A673 (cell line): ENCODE results near the gene MTHFR. TPM values are rescaled to one million over a fixed set of nuclear protein-coding genes. Genes with fewer than 3 reads are reported as not detected.

Source experiments
- BruUV-seq: library from RNA; stranded (reverse); fragments of 400-500 nt; replicated peaks from 2 replicates; lab custom pipeline; 2021; lab: Mats Ljungman, UMichigan
- CTCF ChIA-PET: fragments of 300-600 bp; sonication (Branson Sonifier 250); formaldehyde crosslinking; loops from one replicate; lab custom pipeline; 2022; ENCODE audit warnings: antibody characterized with exemption; lab: Charles Lee
- POLR2A ChIA-PET: fragments of 300-600 bp; sonication (Branson Sonifier 250); formaldehyde crosslinking; loops from one replicate; lab custom pipeline; 2022; ENCODE audit warnings: antibody characterized with exemption; ENCODE audit not compliant: low non-redundant PET; lab: Charles Lee
- DNase-seq: peaks from one replicate; pipeline ENCODE4 v3.0.0-alpha.2; 2015; ENCODE audit warnings: low spot score
- H3K27ac ChIP-seq: fragments of 200-600 bp; sonication (generic); 2 replicates; pipeline ENCODE4 v1.5.1; 2016; ENCODE audit warnings: mixed run types, low read depth, mild to moderate bottlenecking, mixed read lengths, antibody characterized with exemption, low read length; ENCODE audit not compliant: poor library complexity, severe bottlenecking
- H3K27me3 ChIP-seq: fragments of 200-600 bp; sonication (generic); replicated peaks from 2 replicates; pipeline ENCODE4 v1.6.1; 2017; ENCODE audit warnings: mixed run types, low read depth, mild to moderate bottlenecking, mixed read lengths, antibody characterized with exemption, low read length; ENCODE audit not compliant: insufficient read depth, poor library complexity
- H3K36me3 ChIP-seq: fragments of 200-600 bp; sonication (generic); 2 replicates; pipeline ENCODE4 v1.6.1; 2016; ENCODE audit warnings: mixed run types, mild to moderate bottlenecking, mixed read lengths, antibody characterized with exemption, low read length; ENCODE audit not compliant: insufficient read depth, poor library complexity, severe bottlenecking
- H3K4me1 ChIP-seq: fragments of 200-600 bp; sonication (generic); 2 replicates; pipeline ENCODE4 v1.6.1; 2017; ENCODE audit warnings: mixed run types, mild to moderate bottlenecking, mixed read lengths, antibody characterized with exemption, low read length; ENCODE audit not compliant: insufficient read depth, poor library complexity, severe bottlenecking
- H3K4me3 ChIP-seq: fragments of 200-600 bp; sonication (generic); 2 replicates; pipeline ENCODE4 v1.5.1; 2016; ENCODE audit warnings: low read depth, mixed run types, mild to moderate bottlenecking, mixed read lengths, low read length; ENCODE audit not compliant: poor library complexity, severe bottlenecking
- H3K9me3 ChIP-seq: fragments of 200-600 bp; sonication (generic); 2 replicates; pipeline ENCODE4 v1.6.1; 2016; ENCODE audit warnings: mixed run types, low read depth, mild to moderate bottlenecking, mixed read lengths, antibody characterized with exemption, low read length; ENCODE audit not compliant: poor library complexity, severe bottlenecking
- CTCF ChIP-seq: fragments of 300-800, 200-600 bp; sonication (generic); conservative IDR thresholded peaks from 2 replicates; pipeline ENCODE4 v1.5.1; 2017; ENCODE audit warnings: low read depth, mild to moderate bottlenecking, antibody characterized with exemption, low read length, moderate library complexity, mixed read lengths
- EZH2 ChIP-seq: fragments of 200-600 bp; sonication (generic); IDR thresholded peaks from 2 replicates; pipeline ENCODE4 v1.6.1; 2017; ENCODE audit warnings: borderline replicate concordance, low read depth, mild to moderate bottlenecking, mixed read lengths, antibody characterized with exemption, low read length; ENCODE audit not compliant: poor library complexity, severe bottlenecking
- intact Hi-C: fragments of 100-400 bp; cut with micrococcal nuclease; formaldehyde crosslinking; loops from one replicate; pipeline ENCODE4 v1.10.0; 2022; ENCODE audit not compliant: unreplicated experiment
- total RNA-seq: library from RNA; stranded (reverse); gene quantifications from 2 replicates; pipeline ENCODE4 v1.2.3, GENCODE V29; 2021

The MTHFR gene
- total RNA-seq, 1 experiment from 2014 or later = 23.3 TPM

- BruUV-seq = no TSS peak
- Histone ChIP-seq H3K27ac (peak overlapping the region; percentile 39), H3K4me1 (peaks cover 7% of the 10 kb centered on the region), H3K9me3 (no peaks in the 10 kb centered on the region), H3K36me3 (no peaks in the 10 kb centered on the region), H3K4me3 (peak overlapping the region; percentile 68), H3K27me3 (no peaks in the 10 kb centered on the region)
- peak; percentile 33 for DNase-seq
- ChIA-PET CTCF (no interaction called here), POLR2A (interaction anchor here (0.6 kb wide), 2 partner anchors 212 to 1264 kb away, joined by 4 to 8 read pairs; no protein-coding TSS in a partner anchor)
- TF ChIP-seq EZH2 = no peak
- no peak for TF ChIP-seq CTCF
- intact Hi-C loops = no loop called here
Measured at GRCh38 chr1:11736746-11737639, 68.8 kb downstream of the MTHFR start.

- peaks cover 16% of the 10 kb centered on the region for H3K4me1 ChIP-seq
- TF ChIP-seq EZH2 (no peak), CTCF (no peak)
- no peaks in the 10 kb centered on the region for H3K27me3 ChIP-seq
- intact Hi-C loops = no loop called here
- H3K27ac ChIP-seq = peak within 1 kb of the TSS; percentile 39
- POLR2A ChIA-PET = interaction anchor here (0.5 to 0.6 kb wide), 2 partner anchors 10 to 211 kb away, joined by 3 to 8 read pairs; no protein-coding TSS in a partner anchor
- no peaks in the 10 kb centered on the region for H3K36me3 ChIP-seq
- CTCF ChIA-PET = interaction anchor here (1.0 kb wide), 1 partner anchor 15 kb away, joined by 4 read pairs; no protein-coding TSS in a partner anchor
- DNase-seq = peak; percentile 93
- H3K4me3 ChIP-seq = peak within 1 kb of the TSS; percentile 68
- no peaks in the 10 kb centered on the region for H3K9me3 ChIP-seq
- no TSS peak for BruUV-seq
Measured at GRCh38 chr1:11735854-11736745, 69.7 kb downstream of the MTHFR start, which contains the start of gene AGTRAP. AGTRAP (plus strand) TSS chr1:11736136; CDS start chr1:11736209, 73 bp downstream.

Other genes with a start within 250 kb of the MTHFR start
- 0.61 TPM in 1 of 2 replicates, not detected in the other for gene FBXO2, start 151.5 kb downstream of the MTHFR start, total RNA-seq
- gene FBXO44, start 151.1 kb downstream of the MTHFR start, total RNA-seq = 19.3 and 28.2 TPM in 2 replicates
- gene FBXO6, start 141.8 kb downstream of the MTHFR start, total RNA-seq = 2.6 and 4.5 TPM in 2 replicates
- gene MAD2L2, start 124.8 kb downstream of the MTHFR start, total RNA-seq = 134 and 155 TPM in 2 replicates
- 5.5 and 6.7 TPM in 2 replicates for gene DRAXIN, start 114.3 kb downstream of the MTHFR start, total RNA-seq
- gene AGTRAP, start 69.8 kb downstream of the MTHFR start, total RNA-seq = 23.6 and 33.5 TPM in 2 replicates
- not detected in 2 replicates for gene C1orf167, start 43.8 kb downstream of the MTHFR start, total RNA-seq
- 42.0 and 48.1 TPM in 2 replicates for gene CLCN6, start 227 bp upstream of the MTHFR start, total RNA-seq
- gene NPPA, start 41.8 kb upstream of the MTHFR start, total RNA-seq = not detected in 2 replicates
- not detected in 2 replicates for gene NPPB, start 53.0 kb upstream of the MTHFR start, total RNA-seq
- gene KIAA2013, start 120.5 kb upstream of the MTHFR start, total RNA-seq = 52.4 and 53.4 TPM in 2 replicates
- gene PLOD1, start 128.8 kb upstream of the MTHFR start, total RNA-seq = 94.8 and 103 TPM in 2 replicates
- gene MFN2, start 174.5 kb upstream of the MTHFR start, total RNA-seq = 157 and 160 TPM in 2 replicates
- 43.8 and 45.9 TPM in 2 replicates for gene MIIP, start 213.5 kb upstream of the MTHFR start, total RNA-seq